Jurkat, Clone E6-1 (cell line): Measurements from ENCODE around the gene DYNC1I1.

Experiments
- DNase-seq: peaks from one replicate; pipeline ENCODE4 v3.0.0-alpha.2; 2011; ENCODE audit warnings: low read depth, low spot score
- H3K4me3 ChIP-seq: 2 replicates; pipeline ENCODE4 v1.5.1; 2011; ENCODE audit warnings: mild to moderate bottlenecking, low read length, control low read depth, moderate library complexity

Gene DYNC1I1

DNA sequence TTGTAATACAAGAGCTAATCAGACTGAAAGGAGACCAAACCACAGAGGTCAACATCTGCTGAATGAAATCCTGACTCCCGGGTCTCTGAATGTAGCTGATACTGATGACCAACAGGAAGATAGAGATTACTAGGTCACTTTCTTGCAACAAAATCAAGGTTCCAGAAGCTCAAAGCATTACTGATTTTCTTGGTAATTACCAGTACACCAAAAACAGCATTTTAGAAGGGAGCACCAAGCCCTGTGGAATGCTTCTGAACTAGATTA is 371.8 kb downstream of the DYNC1I1 start:
- no peak overlapping the region for H3K4me3 ChIP-seq
- no peak for DNase-seq
